H1 (cell line): ENCODE measurements around the gene PLOD1. TPM values are rescaled to one million over a fixed set of nuclear protein-coding genes. Genes with fewer than 3 reads are reported as not detected.

Experiments used
- CTCF ChIA-PET: fragments of 300-600 bp; sonication (Branson Sonifier 250); formaldehyde crosslinking; loops from one replicate; lab custom pipeline; 2021; ENCODE audit not compliant: partially characterized antibody; lab: Charles Lee
- POLR2A ChIA-PET: fragments of 300-600 bp; sonication (Branson Sonifier 250); formaldehyde crosslinking; loops from one replicate; lab custom pipeline; 2021; ENCODE audit warnings: inconsistent platforms; ENCODE audit not compliant: partially characterized antibody; lab: Charles Lee
- DNase-seq, 2 experiments: peaks; one replicate each; pipeline versions ENCODE4 v3.0.0 to v3.0.0-alpha.2; 2010 to 2022; ENCODE audit warnings: low spot score in 2 of 2, low read depth in 1 of 2, mixed read lengths in 1 of 2
- FAIRE-seq: peaks from 2 replicates; lab custom pipeline; 2011; peaks lifted over from hg19 to GRCh38; lab: Jason Lieb, UNC
- H2AFZ ChIP-seq: 2 replicates; pipeline ENCODE4 v1.8.1; 2012; ENCODE audit warnings: low read length, inconsistent platforms
- H2AK5ac ChIP-seq: 2 replicates; pipeline ENCODE4 v1.6.1; 2013; ENCODE audit warnings: low read depth, low read length
- H2BK120ac ChIP-seq: replicated peaks from 2 replicates; pipeline ENCODE3; 2013; ENCODE audit warnings: low read depth, low read length, inconsistent platforms
- H2BK12ac ChIP-seq: 2 replicates; pipeline ENCODE4 v1.6.1; 2013; ENCODE audit warnings: low read depth, low read length
- H2BK15ac ChIP-seq: 2 replicates; pipeline ENCODE4 v1.6.1; 2013; ENCODE audit warnings: low read length
- H2BK20ac ChIP-seq: 2 replicates; pipeline ENCODE4 v1.6.1; 2013; ENCODE audit warnings: low read length
- H2BK5ac ChIP-seq: 2 replicates; pipeline ENCODE4 v1.6.1; 2013; ENCODE audit warnings: low read depth, low read length
- H3K14ac ChIP-seq: 2 replicates; pipeline ENCODE4 v1.6.1; 2013; ENCODE audit warnings: inconsistent platforms; ENCODE audit not compliant: insufficient read length
- H3K18ac ChIP-seq: 2 replicates; pipeline ENCODE4 v1.6.1; 2013; ENCODE audit warnings: low read length; ENCODE audit errors: extremely low read depth
- H3K23ac ChIP-seq: 2 replicates; pipeline ENCODE4 v1.6.1; 2013; ENCODE audit warnings: inconsistent platforms; ENCODE audit not compliant: insufficient read length
- H3K23me2 ChIP-seq: 2 replicates; pipeline ENCODE4 v1.6.1; 2013; ENCODE audit warnings: low read depth, low read length
- H3K27ac ChIP-seq: 2 replicates; pipeline ENCODE4 v1.6.1; 2011; ENCODE audit warnings: low read depth, low read length, inconsistent platforms
- H3K27me3 ChIP-seq, 4 experiments: replicated peaks in 1 of 4; 1 replicate in 1 of 4; 2 replicates in 3 of 4; pipeline versions ENCODE4 v1.6.1 to v1.8.1; 2011 to 2013; ENCODE audit warnings: low read length in 3 of 4, mild to moderate bottlenecking in 3 of 4, inconsistent platforms in 2 of 4, mixed read lengths in 2 of 4, moderate library complexity in 1 of 4; ENCODE audit not compliant: control insufficient read depth in 3 of 4, insufficient read depth in 3 of 4; ENCODE audit errors: extremely low read depth in 1 of 4
- H3K36me3 ChIP-seq, 4 experiments: 2 replicates each; pipeline versions ENCODE4 v1.6.1 to v1.8.1; 2011 to 2013; ENCODE audit warnings: mild to moderate bottlenecking in 4 of 4, low read length in 3 of 4, moderate library complexity in 2 of 4, control low read depth in 1 of 4, inconsistent platforms in 1 of 4; ENCODE audit not compliant: insufficient read depth in 4 of 4, control insufficient read depth in 2 of 4
- H3K4ac ChIP-seq: replicated peaks from 2 replicates; pipeline ENCODE3; 2013; ENCODE audit warnings: low read length, low read depth, mixed read lengths, inconsistent platforms; ENCODE audit not compliant: insufficient read length
- H3K4me1 ChIP-seq, 4 experiments: replicated peaks in 1 of 4; 1 replicate in 1 of 4; 2 replicates in 3 of 4; pipeline versions ENCODE4 v1.6.1 to v1.8.1; 2011 to 2013; ENCODE audit warnings: low read length in 3 of 4, inconsistent platforms in 2 of 4, mixed read lengths in 1 of 4; ENCODE audit not compliant: insufficient read depth in 4 of 4, control insufficient read depth in 3 of 4
- H3K4me2 ChIP-seq, 2 experiments: 2 replicates each; pipeline versions ENCODE4 v1.6.1 to v1.8.1; 2011 to 2013; ENCODE audit warnings: low read depth in 2 of 2, low read length in 2 of 2, control low read depth in 1 of 2, inconsistent platforms in 1 of 2, mild to moderate bottlenecking in 1 of 2; ENCODE audit not compliant: insufficient read depth in 1 of 2
- H3K4me3 ChIP-seq, 4 experiments: fragments of 200-600, 300-600 bp in 1 of 4; sonication (generic), shearing (Covaris generic), sonication (Bioruptor Twin) in 1 of 4; 2 replicates each; pipeline versions ENCODE4 v1.5.1 to v1.8.1; 2011 to 2016; ENCODE audit warnings: low read length in 4 of 4, low read depth in 3 of 4, control low read depth in 2 of 4, inconsistent platforms in 2 of 4, mild to moderate bottlenecking in 2 of 4, mixed read lengths in 1 of 4, moderate library complexity in 1 of 4; ENCODE audit not compliant: insufficient read depth in 2 of 4; ENCODE audit errors: extremely low read depth in 1 of 4
- H3K56ac ChIP-seq: replicated peaks from 2 replicates; pipeline ENCODE3; 2013; ENCODE audit warnings: low read depth, mild to moderate bottlenecking, mixed read lengths, low read length, inconsistent platforms; ENCODE audit not compliant: insufficient read length
- H3K79me1 ChIP-seq: 2 replicates; pipeline ENCODE4 v1.6.1; 2013; ENCODE audit warnings: low read depth, low read length, control low read depth
- H3K79me2 ChIP-seq, 2 experiments: 2 replicates each; pipeline versions ENCODE4 v1.6.1 to v1.8.1; 2012 to 2013; ENCODE audit warnings: low read length in 2 of 2, mild to moderate bottlenecking in 2 of 2, inconsistent platforms in 1 of 2; ENCODE audit not compliant: insufficient read depth in 2 of 2, control insufficient read depth in 1 of 2
- H3K9ac ChIP-seq, 4 experiments: replicated peaks in 1 of 4; 1 replicate in 1 of 4; 2 replicates in 3 of 4; pipeline versions ENCODE4 v1.6.1 to v1.8.1; 2011 to 2013; ENCODE audit warnings: low read depth in 3 of 4, low read length in 3 of 4, control low read depth in 2 of 4, mild to moderate bottlenecking in 2 of 4, moderate library complexity in 2 of 4, inconsistent platforms in 1 of 4; ENCODE audit errors: extremely low read depth in 1 of 4
- H3K9me3 ChIP-seq, 2 experiments: 2 replicates each; pipeline versions ENCODE4 v1.6.1 to v1.8.1; 2012 to 2013; ENCODE audit warnings: mild to moderate bottlenecking in 2 of 2, moderate library complexity in 2 of 2, control low read depth in 1 of 2, inconsistent platforms in 1 of 2, low read depth in 1 of 2, low read length in 1 of 2, mixed read lengths in 1 of 2; ENCODE audit not compliant: insufficient read depth in 2 of 2
- H4K20me1 ChIP-seq, 2 experiments: replicated peaks in 1 of 2; 2 replicates each; pipeline versions ENCODE3 to v1.8.1; 2011 to 2013; ENCODE audit warnings: inconsistent platforms in 2 of 2, low read length in 2 of 2, mild to moderate bottlenecking in 1 of 2; ENCODE audit not compliant: insufficient read depth in 2 of 2, control insufficient read depth in 1 of 2
- H4K5ac ChIP-seq: 2 replicates; pipeline ENCODE4 v1.6.1; 2013; ENCODE audit warnings: low read length, low read depth, mixed read lengths, inconsistent platforms; ENCODE audit not compliant: insufficient read length
- H4K8ac ChIP-seq: 2 replicates; pipeline ENCODE4 v1.8.0; 2013; ENCODE audit warnings: mild to moderate bottlenecking, moderate library complexity, low read length, inconsistent platforms; ENCODE audit not compliant: insufficient read depth; ENCODE audit errors: extremely low read depth
- H4K91ac ChIP-seq: replicated peaks from 2 replicates; pipeline ENCODE3; 2013; ENCODE audit warnings: low read length, mixed read lengths, inconsistent platforms; ENCODE audit not compliant: insufficient read length
- ATF3 ChIP-seq: IDR thresholded peaks from 2 replicates; pipeline ENCODE4 v1.6.1; 2011; ENCODE audit warnings: low read depth, mild to moderate bottlenecking, low read length; ENCODE audit not compliant: insufficient read depth
- CBX5 ChIP-seq: fragments of 300-800, 300-1000 bp; sonication (generic); IDR thresholded peaks from 2 replicates; pipeline ENCODE4 v1.7.1; 2016; ENCODE audit warnings: antibody characterized with exemption, low read length, low read depth
- CBX8 ChIP-seq: fragments of 300-800, 300-1000 bp; sonication (generic); IDR thresholded peaks from 2 replicates; pipeline ENCODE4 v1.7.1; 2016; ENCODE audit warnings: low read depth, low read length, borderline replicate concordance
- GABPA ChIP-seq: IDR thresholded peaks from 2 replicates; pipeline ENCODE4 v1.6.1; 2011; ENCODE audit warnings: mild to moderate bottlenecking, low read length, moderate library complexity, borderline replicate concordance; ENCODE audit not compliant: insufficient read depth
- PHF8 ChIP-seq: fragments of 200-600 bp; sonication (generic); conservative IDR thresholded peaks from 2 replicates; pipeline ENCODE4 v1.7.1; 2012; ENCODE audit warnings: low read depth, mild to moderate bottlenecking, inconsistent platforms, low read length, moderate library complexity
- POU5F1 ChIP-seq: IDR thresholded peaks from 2 replicates; pipeline ENCODE4 v1.6.1; 2011; ENCODE audit warnings: low read depth, mild to moderate bottlenecking, low read length, moderate library complexity
- SIRT6 ChIP-seq: IDR thresholded peaks from one replicate; pipeline ENCODE4 v1.7.1; 2012; ENCODE audit warnings: low read length, inconsistent platforms
- SP4 ChIP-seq: IDR thresholded peaks from 2 replicates; pipeline ENCODE4 v1.6.1; 2012; ENCODE audit warnings: low read length, inconsistent platforms
- WGBS, 2 experiments: shearing (Covaris generic) in 1 of 2; methylation state at CpG; one replicate each; pipeline versions ENCODE4 v1.1.6 to v1.1.7; 2013 to 2015; ENCODE audit warnings: low lambda C conversion rate in 2 of 2, mixed read lengths in 2 of 2, inconsistent platforms in 1 of 2, low coverage in 1 of 2, missing lambda C conversion rate in 1 of 2; ENCODE audit not compliant: insufficient replicate concordance in 2 of 2, insufficient coverage in 1 of 2, insufficient read length in 1 of 2; ENCODE audit errors: extremely low coverage in 1 of 2, missing lambda C conversion rate in 1 of 2; 5-methylcytosine and 5-hydroxymethylcytosine counted together
- polyA plus RNA-seq, 7 experiments: library from polyadenylated mRNA; depleted of rRNA in 3 of 7; stranded (reverse) in 5 of 7; unstranded in 2 of 7; fragments of >200 nt in 5 of 7; fragments of 200-250 nt in 2 of 7; gene quantifications; 1 replicate in 5 of 7; 2 replicates in 1 of 7; 4 replicates in 1 of 7; pipeline versions ENCODE4 v1.2.1 to v1.2.3, GENCODE V29; 2011 to 2013; ENCODE audit warnings: missing spikeins in 2 of 7, mixed read lengths in 2 of 7
- total RNA-seq: library from RNA; stranded (reverse); fragmentation: NEBNext Ultra II Directional; extraction: Animal tissue kit (Norgen Biotek cat#: 25700); gene quantifications from 2 replicates; pipeline ENCODE4 v1.2.1, GENCODE V29; 2021

The PLOD1 gene
- total and polyA plus RNA-seq, 2 of the 8 experiments (the other 6 are each of a cell fraction or from before 2014, with no cell fraction given), result 44.9 to 51.8 TPM

- peaks cover 0 to 13% of the 10 kb centered on the region in 2 experiments for H4K20me1 ChIP-seq
- H3K9ac ChIP-seq, result no peak overlapping the region
- H3K18ac ChIP-seq, result no peak overlapping the region
- 93 to 100% methylated on average over 2 to 17 of the region's 17 CpGs for WGBS, 2 experiments
- no peak overlapping the region for H2BK120ac ChIP-seq
- no peaks in the 10 kb centered on the region for H3K4me1 ChIP-seq
- no peak overlapping the region for H2AFZ ChIP-seq
- H2BK5ac ChIP-seq, result no peak overlapping the region
- no peak for TF ChIP-seq CBX8
- TF ChIP-seq SIRT6, result no peak
- no peak for TF ChIP-seq POU5F1
- TF ChIP-seq CBX5, result no peak
- TF ChIP-seq SP4, result no peak
- TF ChIP-seq PHF8, result no peak
- TF ChIP-seq GABPA, result no peak
- TF ChIP-seq ATF3, result no peak
- H3K56ac ChIP-seq, result no peak overlapping the region
- peaks cover 0 to 9% of the 10 kb centered on the region in 2 experiments; a peak in 1 of 4 replicates for H3K9me3 ChIP-seq
- no peak overlapping the region for H3K4me3 ChIP-seq
- no peak overlapping the region for H4K91ac ChIP-seq
- H2AK5ac ChIP-seq, result no peak overlapping the region
- H2BK12ac ChIP-seq, result no peak overlapping the region
- no peak overlapping the region for H3K4ac ChIP-seq
- H3K79me1 ChIP-seq, result no peaks in the 10 kb centered on the region; the same call in 1 of the 2 replicates
- H2BK20ac ChIP-seq, result no peak overlapping the region
- H2BK15ac ChIP-seq, result no peak overlapping the region
- H3K36me3 ChIP-seq, result peaks cover 51 to 86% (median 73%) of the 10 kb centered on the region in 4 experiments
- no peak overlapping the region for H3K27ac ChIP-seq
- H4K8ac ChIP-seq, result no peak overlapping the region
- ChIA-PET CTCF (interaction anchor here (0.7 kb wide), 1 partner anchor 31 kb away, joined by 3 read pairs; no protein-coding TSS in a partner anchor), POLR2A (interaction anchor here (1.0 to 1.5 kb wide), 3 partner anchors 11 to 179 kb away, joined by 3 to 4 read pairs (median 3); no protein-coding TSS in a partner anchor)
- FAIRE-seq, result no peak
- H3K4me2 ChIP-seq, result no peak overlapping the region
- no peaks in the 10 kb centered on the region for H3K27me3 ChIP-seq
- H3K79me2 ChIP-seq, result no peaks in the 10 kb centered on the region
- DNase-seq, result no peak
- no peak overlapping the region for H4K5ac ChIP-seq
- no peak overlapping the region for H3K14ac ChIP-seq
- H3K23ac ChIP-seq, result no peak overlapping the region
- no peaks in the 10 kb centered on the region for H3K23me2 ChIP-seq
These were observed 71.8 kb downstream of the PLOD1 start for GRCh38 chr1:12006167-12006921.
